HepG2 (cell line): ENCODE data around the gene STK40. TPM values are rescaled to one million over a fixed set of nuclear protein-coding genes. Genes with fewer than 3 reads are reported as not detected.

ENCODE experiments used
- ATAC-seq: fragments of 200-7000 bp; cut with Tn5 transposase; 3 replicates; pipeline ENCODE4 v1.9.1; 2020; ENCODE audit warnings: mild to moderate bottlenecking, moderate library complexity
- BruUV-seq: library from RNA; stranded (reverse); fragments of 400-500 nt; replicated peaks from 2 replicates; lab custom pipeline; 2021; lab: Mats Ljungman, UMichigan
- CTCF ChIA-PET: fragments of 300-600 bp; formaldehyde crosslinking; extraction: SDS; loops from one replicate; lab custom pipeline; 2021; ENCODE audit warnings: low total read pairs, inconsistent platforms, low intra/inter-chr PET ratio; lab: Yijun Ruan, JAX
- POLR2A ChIA-PET: fragments of 350-600 bp; sonication (Branson Sonifier 250); formaldehyde crosslinking; loops from one replicate; lab custom pipeline; 2020; ENCODE audit warnings: antibody characterized with exemption, inconsistent platforms; lab: Yijun Ruan, JAX
- DNase-seq: peaks from one replicate; pipeline ENCODE4 v3.0.0-alpha.2; 2015; ENCODE audit warnings: low spot score
- FAIRE-seq: peaks from 3 replicates; lab custom pipeline; 2011; peaks lifted over from hg19 to GRCh38; lab: Jason Lieb, UNC
- H2AFZ ChIP-seq: one replicate; pipeline ENCODE4 v1.6.1; 2011; ENCODE audit warnings: low read length, inconsistent platforms
- H3K27ac ChIP-seq: fragments of 300-600 bp; 3 replicates; pipeline ENCODE4 v1.8.0; 2011; ENCODE audit warnings: mixed run types, mild to moderate bottlenecking, mixed read lengths, low read length, inconsistent platforms; ENCODE audit not compliant: insufficient read depth; ENCODE audit errors: extremely low read length
- H3K27me3 ChIP-seq, 2 experiments: fragments of 200-600 bp in 1 of 2; 2 replicates in 1 of 2; 3 replicates in 1 of 2; pipeline versions ENCODE4 v1.6.0 to v1.8.0; 2011; ENCODE audit warnings: low read length in 2 of 2, mild to moderate bottlenecking in 2 of 2, moderate library complexity in 2 of 2, inconsistent platforms in 1 of 2; ENCODE audit not compliant: insufficient read depth in 2 of 2, control insufficient read depth in 1 of 2
- H3K36me3 ChIP-seq, 2 experiments: fragments of 200-600 bp in 1 of 2; replicated peaks in 1 of 2; 2 replicates in 1 of 2; 3 replicates in 1 of 2; pipeline versions ENCODE4 v1.5.1 to v1.8.0; 2011; ENCODE audit warnings: low read length in 2 of 2, inconsistent platforms in 1 of 2; ENCODE audit not compliant: insufficient read depth in 2 of 2, control insufficient read depth in 1 of 2
- H3K4me1 ChIP-seq: 2 replicates; pipeline ENCODE4 v1.5.1; 2012; ENCODE audit warnings: low read length, inconsistent platforms; ENCODE audit not compliant: insufficient read depth
- H3K4me2 ChIP-seq: 2 replicates; pipeline ENCODE4 v1.6.0; 2011; ENCODE audit warnings: low read depth, low read length, inconsistent platforms
- H3K4me3 ChIP-seq, 3 experiments: fragments of 200-600 bp in 1 of 3; sonication (generic), shearing (Covaris generic) in 1 of 3; replicated peaks in 1 of 3; 2 replicates each; pipeline ENCODE4 v1.5.1; 2011 to 2016; ENCODE audit warnings: low read length in 3 of 3, inconsistent platforms in 2 of 3, low read depth in 2 of 3, mild to moderate bottlenecking in 2 of 3, control low read depth in 1 of 3, mixed read lengths in 1 of 3; ENCODE audit not compliant: insufficient read depth in 1 of 3
- H3K79me2 ChIP-seq: one replicate; pipeline ENCODE4 v1.6.1; 2011; ENCODE audit warnings: low read length, inconsistent platforms; ENCODE audit not compliant: insufficient read depth
- H3K9ac ChIP-seq: 2 replicates; pipeline ENCODE4 v1.6.0; 2011; ENCODE audit warnings: mild to moderate bottlenecking, low read depth, low read length, inconsistent platforms; ENCODE audit not compliant: insufficient read depth
- H3K9me3 ChIP-seq: 2 replicates; pipeline ENCODE4 v1.5.1; 2012; ENCODE audit warnings: mild to moderate bottlenecking, low read length
- H4K20me1 ChIP-seq: 2 replicates; pipeline ENCODE4 v1.6.0; 2011; ENCODE audit warnings: inconsistent platforms, mild to moderate bottlenecking, low read length, moderate library complexity; ENCODE audit not compliant: insufficient read depth
- ESRRA ChIP-seq: sonication (generic); formaldehyde crosslinking; IDR thresholded peaks from 2 replicates; pipeline ENCODE4 v1.5.1; 2020; ENCODE audit warnings: mild to moderate bottlenecking, low read depth, missing genetic modification reagents
- JUNB ChIP-seq: sonication (generic); formaldehyde crosslinking; IDR thresholded peaks from 2 replicates; pipeline ENCODE4 v1.8.0; 2022; ENCODE audit warnings: missing genetic modification reagents, mild to moderate bottlenecking, borderline replicate concordance
- MED1 ChIP-seq: sonication (generic); formaldehyde crosslinking; IDR thresholded peaks from 2 replicates; pipeline ENCODE4 v1.4.0; 2020; ENCODE audit warnings: missing genetic modification reagents
- NONO ChIP-seq, 2 experiments: fragments of 450-650 bp in 1 of 2; sonication (generic) in 1 of 2; formaldehyde crosslinking in 1 of 2; IDR thresholded peaks in 1 of 2; conservative IDR thresholded peaks in 1 of 2; 2 replicates each; pipeline versions ENCODE4 v1.6.1 to v1.8.0; 2017 to 2022; ENCODE audit warnings: mild to moderate bottlenecking in 1 of 2, missing genetic modification reagents in 1 of 2, moderate library complexity in 1 of 2
- RAD21 ChIP-seq: fragments of 450-650 bp; formaldehyde crosslinking; IDR thresholded peaks from 2 replicates; pipeline ENCODE4 v1.5.0; 2020; ENCODE audit warnings: mild to moderate bottlenecking
- SRSF4 ChIP-seq: fragments of 200-400 bp; formaldehyde crosslinking; IDR thresholded peaks from one replicate; pipeline ENCODE4 v1.6.1; 2018; ENCODE audit warnings: mild to moderate bottlenecking, low read depth, low read length, moderate library complexity; ENCODE audit not compliant: poor library complexity, severe bottlenecking
- ZFY ChIP-seq: sonication (generic); formaldehyde crosslinking; IDR thresholded peaks from 2 replicates; pipeline ENCODE4 v1.4.0; 2020; ENCODE audit warnings: missing genetic modification reagents
- ZFYVE20 ChIP-seq: sonication (generic); formaldehyde crosslinking; IDR thresholded peaks from 2 replicates; pipeline ENCODE4 v1.8.0; 2023; ENCODE audit warnings: low read depth, mild to moderate bottlenecking, moderate library complexity, missing genetic modification reagents, borderline replicate concordance
- ZNF230 ChIP-seq: sonication (generic); formaldehyde crosslinking; IDR thresholded peaks from 2 replicates; pipeline ENCODE4 v1.4.0; 2020; ENCODE audit warnings: mild to moderate bottlenecking, missing genetic modification reagents
- ZNF30 ChIP-seq: sonication (generic); formaldehyde crosslinking; IDR thresholded peaks from 2 replicates; pipeline ENCODE4 v1.5.0; 2020; ENCODE audit warnings: mild to moderate bottlenecking, missing genetic modification reagents
- WGBS: methylation state at CpG from one replicate; pipeline ENCODE4 v1.1.6; 2017; ENCODE audit warnings: low lambda C conversion rate; 5-methylcytosine and 5-hydroxymethylcytosine counted together
- in situ Hi-C: cut with HindIII; loops from 2 replicates; pipeline ENCODE4 v1.10.0; 2017; ENCODE audit warnings: low pct_unique_long_range_greater_than_20kb; ENCODE audit not compliant: extremely low pct_ligation_motif_present
- intact Hi-C: fragments of 100-400 bp; cut with micrococcal nuclease; formaldehyde crosslinking; loops from one replicate; pipeline ENCODE4 v1.10.0; 2022; ENCODE audit not compliant: unreplicated experiment
- polyA plus RNA-seq, 8 experiments: library from polyadenylated mRNA; depleted of rRNA in 3 of 8; stranded (reverse) in 7 of 8; unstranded in 1 of 8; fragments of >200 nt; fragmentation: Illumina TruSeq in 4 of 8; extraction: Trizol in 4 of 8; gene quantifications; 2 replicates each; pipeline versions ENCODE4 v1.2.1 to v1.2.3, GENCODE V29; 2011 to 2016; ENCODE audit warnings: low read depth in 4 of 8, missing spikeins in 1 of 8, mixed read lengths in 1 of 8; ENCODE audit not compliant: insufficient read depth in 1 of 8
- total RNA-seq, 5 experiments: library from RNA; depleted of rRNA; stranded (reverse); fragments of >200 nt; fragmentation: Illumina TruSeq; extraction: Trizol; gene quantifications; 2 replicates each; pipeline ENCODE4 v1.2.3, GENCODE V29; 2016; ENCODE audit warnings: low read depth in 1 of 5
- TF ChIP-seq, protein P1 (sequence below): sonication (generic); formaldehyde crosslinking; IDR thresholded peaks from 2 replicates; pipeline ENCODE4 v1.9.0; 2021; ENCODE audit warnings: mild to moderate bottlenecking, missing genetic modification reagents
- TF ChIP-seq, protein P2 (sequence below): sonication (generic); formaldehyde crosslinking; IDR thresholded peaks from 2 replicates; pipeline ENCODE4 v1.5.0; 2020; ENCODE audit warnings: mild to moderate bottlenecking, missing genetic modification reagents

STK40 gene
- total and polyA plus RNA-seq, 2 of the 13 experiments (the other 11 are each of a cell fraction or from before 2014, with no cell fraction given): 33.8 to 35.1 TPM

DNA sequence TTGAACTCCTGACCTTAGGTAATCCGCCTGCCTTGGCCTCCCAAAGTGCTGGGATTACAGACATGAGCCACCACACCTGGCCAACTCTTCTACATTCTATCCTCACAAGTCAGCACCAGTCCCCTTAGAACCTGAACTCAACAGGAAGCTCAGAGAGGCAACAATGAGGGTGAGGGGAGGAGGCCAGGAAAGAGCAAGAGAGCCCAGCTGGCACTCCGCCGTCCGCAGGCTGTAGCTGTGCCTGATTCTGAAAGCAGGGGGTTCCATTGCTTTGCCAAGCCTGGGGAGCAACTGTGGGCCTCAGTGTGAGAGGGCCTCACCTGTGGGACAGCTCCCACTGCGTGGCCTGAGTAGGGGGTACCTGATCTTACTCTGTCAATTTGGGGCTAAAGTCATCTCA is 18.7 kb downstream of the STK40 start:
- peaks cover 14 to 47% of the 10 kb centered on the region in 2 experiments for H3K36me3 ChIP-seq
- H3K4me1 ChIP-seq: peaks cover 28% of the 10 kb centered on the region
- ATAC-seq (no peak), DNase-seq (no peak), FAIRE-seq (no peak)
- no peaks in the 10 kb centered on the region for H3K9me3 ChIP-seq
- H3K9ac ChIP-seq: no peak overlapping the region
- no peaks in the 10 kb centered on the region for H3K27me3 ChIP-seq
- 99% methylated on average over 4 of the region's 5 CpGs for WGBS
- peaks cover 17% of the 10 kb centered on the region for H3K79me2 ChIP-seq
- H3K27ac ChIP-seq: no peak overlapping the region
- no peak overlapping the region for H2AFZ ChIP-seq
- no peaks in the 10 kb centered on the region for H4K20me1 ChIP-seq
- POLR2A ChIA-PET: interaction anchor here (1.7 kb wide), 1 partner anchor 34 kb away, joined by 4 read pairs; no protein-coding TSS in a partner anchor
- in situ Hi-C loops (no loop called here), intact Hi-C loops (no loop called here)
- TF ChIP-seq, protein P1, sequence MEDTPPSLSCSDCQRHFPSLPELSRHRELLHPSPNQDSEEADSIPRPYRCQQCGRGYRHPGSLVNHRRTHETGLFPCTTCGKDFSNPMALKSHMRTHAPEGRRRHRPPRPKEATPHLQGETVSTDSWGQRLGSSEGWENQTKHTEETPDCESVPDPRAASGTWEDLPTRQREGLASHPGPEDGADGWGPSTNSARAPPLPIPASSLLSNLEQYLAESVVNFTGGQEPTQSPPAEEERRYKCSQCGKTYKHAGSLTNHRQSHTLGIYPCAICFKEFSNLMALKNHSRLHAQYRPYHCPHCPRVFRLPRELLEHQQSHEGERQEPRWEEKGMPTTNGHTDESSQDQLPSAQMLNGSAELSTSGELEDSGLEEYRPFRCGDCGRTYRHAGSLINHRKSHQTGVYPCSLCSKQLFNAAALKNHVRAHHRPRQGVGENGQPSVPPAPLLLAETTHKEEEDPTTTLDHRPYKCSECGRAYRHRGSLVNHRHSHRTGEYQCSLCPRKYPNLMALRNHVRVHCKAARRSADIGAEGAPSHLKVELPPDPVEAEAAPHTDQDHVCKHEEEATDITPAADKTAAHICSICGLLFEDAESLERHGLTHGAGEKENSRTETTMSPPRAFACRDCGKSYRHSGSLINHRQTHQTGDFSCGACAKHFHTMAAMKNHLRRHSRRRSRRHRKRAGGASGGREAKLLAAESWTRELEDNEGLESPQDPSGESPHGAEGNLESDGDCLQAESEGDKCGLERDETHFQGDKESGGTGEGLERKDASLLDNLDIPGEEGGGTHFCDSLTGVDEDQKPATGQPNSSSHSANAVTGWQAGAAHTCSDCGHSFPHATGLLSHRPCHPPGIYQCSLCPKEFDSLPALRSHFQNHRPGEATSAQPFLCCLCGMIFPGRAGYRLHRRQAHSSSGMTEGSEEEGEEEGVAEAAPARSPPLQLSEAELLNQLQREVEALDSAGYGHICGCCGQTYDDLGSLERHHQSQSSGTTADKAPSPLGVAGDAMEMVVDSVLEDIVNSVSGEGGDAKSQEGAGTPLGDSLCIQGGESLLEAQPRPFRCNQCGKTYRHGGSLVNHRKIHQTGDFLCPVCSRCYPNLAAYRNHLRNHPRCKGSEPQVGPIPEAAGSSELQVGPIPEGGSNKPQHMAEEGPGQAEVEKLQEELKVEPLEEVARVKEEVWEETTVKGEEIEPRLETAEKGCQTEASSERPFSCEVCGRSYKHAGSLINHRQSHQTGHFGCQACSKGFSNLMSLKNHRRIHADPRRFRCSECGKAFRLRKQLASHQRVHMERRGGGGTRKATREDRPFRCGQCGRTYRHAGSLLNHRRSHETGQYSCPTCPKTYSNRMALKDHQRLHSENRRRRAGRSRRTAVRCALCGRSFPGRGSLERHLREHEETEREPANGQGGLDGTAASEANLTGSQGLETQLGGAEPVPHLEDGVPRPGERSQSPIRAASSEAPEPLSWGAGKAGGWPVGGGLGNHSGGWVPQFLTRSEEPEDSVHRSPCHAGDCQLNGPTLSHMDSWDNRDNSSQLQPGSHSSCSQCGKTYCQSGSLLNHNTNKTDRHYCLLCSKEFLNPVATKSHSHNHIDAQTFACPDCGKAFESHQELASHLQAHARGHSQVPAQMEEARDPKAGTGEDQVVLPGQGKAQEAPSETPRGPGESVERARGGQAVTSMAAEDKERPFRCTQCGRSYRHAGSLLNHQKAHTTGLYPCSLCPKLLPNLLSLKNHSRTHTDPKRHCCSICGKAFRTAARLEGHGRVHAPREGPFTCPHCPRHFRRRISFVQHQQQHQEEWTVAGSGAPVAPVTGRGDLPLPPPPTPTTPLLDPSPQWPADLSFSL (CRISPR knock-in tag): no peak
- TF ChIP-seq, protein P2, sequence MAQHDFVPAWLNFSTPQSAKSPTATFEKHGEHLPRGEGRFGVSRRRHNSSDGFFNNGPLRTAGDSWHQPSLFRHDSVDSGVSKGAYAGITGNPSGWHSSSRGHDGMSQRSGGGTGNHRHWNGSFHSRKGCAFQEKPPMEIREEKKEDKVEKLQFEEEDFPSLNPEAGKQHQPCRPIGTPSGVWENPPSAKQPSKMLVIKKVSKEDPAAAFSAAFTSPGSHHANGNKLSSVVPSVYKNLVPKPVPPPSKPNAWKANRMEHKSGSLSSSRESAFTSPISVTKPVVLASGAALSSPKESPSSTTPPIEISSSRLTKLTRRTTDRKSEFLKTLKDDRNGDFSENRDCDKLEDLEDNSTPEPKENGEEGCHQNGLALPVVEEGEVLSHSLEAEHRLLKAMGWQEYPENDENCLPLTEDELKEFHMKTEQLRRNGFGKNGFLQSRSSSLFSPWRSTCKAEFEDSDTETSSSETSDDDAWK (CRISPR knock-in tag): no peak
- TF ChIP-seq ZFYVE20 (CRISPR knock-in tag) (no peak), ESRRA (no peak), MED1 (CRISPR knock-in tag) (no peak), RAD21 (CRISPR knock-in tag) (no peak), ZNF30 (CRISPR knock-in tag) (no peak), SRSF4 (no peak), NONO (IDR thresholded peaks at IDR 0.05) (no peak), NONO (CRISPR knock-in tag; conservative IDR thresholded peaks at IDR 0.05) (no peak), ZNF230 (CRISPR knock-in tag) (no peak), ZFY (CRISPR knock-in tag) (no peak), JUNB (CRISPR knock-in tag) (no peak)
- no peak overlapping the region for H3K4me3 ChIP-seq
- no peak overlapping the region for H3K4me2 ChIP-seq
- CTCF ChIA-PET: no interaction called here
- no TSS peak for BruUV-seq
